Adrenal gland (tissue), 12 donors: ENCODE data around the gene COL1A2. TPM values are rescaled to one million over a fixed set of nuclear protein-coding genes. Genes with fewer than 3 reads are reported as not detected.

ENCODE experiments used
- DNase-seq, 7 donors: peaks; one replicate each; pipeline ENCODE4 v3.0.0-alpha.2; 2019 to 2020
- H3K27ac ChIP-seq, 5 donors: fragments of 200-600 bp; sonication (generic) in 4 of 5; 1 replicate in 3 of 5; 2 replicates in 2 of 5; pipeline versions ENCODE4 v1.5.1 to v1.8.0; 2016 to 2020; ENCODE audit warnings: mild to moderate bottlenecking in 1 of 5
- H3K27me3 ChIP-seq: fragments of 200-600 bp; 2 replicates; pipeline ENCODE4 v1.8.0; 2021
- H3K36me3 ChIP-seq, 2 donors: fragments of 200-600 bp; replicated peaks in 1 of 2; 1 replicate in 1 of 2; 2 replicates in 1 of 2; pipeline versions ENCODE4 v1.5.1 to v1.8.0; 2018 to 2022
- H3K4me1 ChIP-seq, 2 donors: fragments of 200-600 bp; replicated peaks in 1 of 2; 1 replicate in 1 of 2; 2 replicates in 1 of 2; pipeline versions ENCODE4 v1.5.1 to v1.8.0; 2018 to 2021
- H3K4me3 ChIP-seq, 4 donors: fragments of 200-600 bp; sonication (generic) in 3 of 4; one replicate each; pipeline ENCODE4 v1.5.1; 2016 to 2018
- H3K9me3 ChIP-seq, 3 donors: fragments of 200-600 bp; sonication (generic) in 1 of 3; replicated peaks in 1 of 3; 1 replicate in 2 of 3; 2 replicates in 1 of 3; pipeline versions ENCODE4 v1.5.1 to v1.8.0; 2016 to 2021
- CTCF ChIP-seq, 6 experiments: fragments of 450-650 bp in 4 of 6; fragments of 200-600 bp in 2 of 6; sonication (generic) in 1 of 6; IDR thresholded peaks; 1 replicate in 5 of 6; 2 replicates in 1 of 6; pipeline versions ENCODE4 v1.5.1 to v1.8.0; 2016 to 2021; ENCODE audit warnings: antibody characterized with exemption in 6 of 6, mild to moderate bottlenecking in 2 of 6, moderate library complexity in 1 of 6
- POLR2A ChIP-seq, 2 donors: fragments of 450-650 bp; IDR thresholded peaks; one replicate each; pipeline ENCODE4 v1.6.1; 2017; ENCODE audit warnings: antibody characterized with exemption in 2 of 2, mild to moderate bottlenecking in 2 of 2, moderate library complexity in 1 of 2
- WGBS, 4 donors: extraction: QIAGEN DNeasy Blood & Tissue Kit in 2 of 4; methylation state at CpG; one replicate each; pipeline versions ENCODE4 v1.1.5 to v1.1.7; 2013 to 2017; 5-methylcytosine and 5-hydroxymethylcytosine counted together
- intact Hi-C, 2 donors: fragments of 100-400 bp; cut with DNase I; formaldehyde crosslinking; loops; one replicate each; pipeline versions ENCODE4 v1.14.1 to v1.15.0; 2022 to 2023
- polyA plus RNA-seq, 3 donors: library from polyadenylated mRNA; stranded (reverse); fragments of 200-250 nt in 2 of 3; fragments of 350-450 nt in 1 of 3; fragmentation: Illumina TruSeq in 1 of 3; extraction: RNeasy Lipid Tissue Mini Kit (QIAGEN cat#74804) in 1 of 3; gene quantifications; one replicate each; pipeline ENCODE4 v1.2.3, GENCODE V29; 2013 to 2014
- total RNA-seq, 9 donors: library from RNA; depleted of rRNA in 4 of 9; stranded (reverse); fragments of >200 nt in 4 of 9; fragments of 120-200 nt in 1 of 9; fragmentation: NEBNext Ultra II Directional in 1 of 9; extraction: Animal tissue kit (Norgen Biotek cat#: 25700) in 1 of 9; gene quantifications; one replicate each; pipeline versions ENCODE4 v1.1.0 to v1.2.4, GENCODE V29; 2013 to 2023
- donor health status: healthy with polysubstance abuse.
- donor health status: Bipolar disorder and iron deficiency.
- donor health status: DM: yes; HTN: yes; CAD: no.
- donor health status: DM: no; HTN: no; CAD: no.
- donor health status: DM: no; HTN: no; CAD: no.
- donor health status: DM: yes; HTN: yes; CAD: no.

Gene COL1A2
- total and polyA plus RNA-seq, 12 donors, result 74.6 to 475 (median 182) TPM

- Histone ChIP-seq H3K36me3 (no peaks in the 10 kb centered on the region), H3K27me3 (no peaks in the 10 kb centered on the region), H3K9me3 (no peaks in the 10 kb centered on the region), H3K4me1 (no peaks in the 10 kb centered on the region), H3K27ac (peak overlapping the region in 3 of 5 donors; percentile 15 to 71 (median 65)), H3K4me3 (no peak overlapping the region)
- TF ChIP-seq CTCF (IDR thresholded peaks at IDR 0.05) (no peak), POLR2A (IDR thresholded peaks at IDR 0.05) (no peak)
- intact Hi-C loops, result loop anchor here (2.0 to 10.0 kb wide), 2 partner anchors 15 to 59 kb away; no protein-coding TSS in a partner anchor
- peak in 6 of 7 donors; percentile 48 to 76 (median 60) for DNase-seq
- 20 to 29% (median 26%) methylated on average over 2 of the region's 2 CpGs for whole genome bisulfite sequencing, 4 donors
Observed at GRCh38 chr7:94374231-94374630, 20.5 kb upstream of the COL1A2 start.

GRCh38 chr7:94374721-94375566 lies 19.8 kb upstream of the COL1A2 start:
- WGBS, 4 donors, result 54 to 70% (median 60%) methylated on average over 5 of the region's 5 CpGs
- H3K4me3 ChIP-seq, result no peak overlapping the region
- H3K9me3 ChIP-seq, result no peaks in the 10 kb centered on the region
- peak overlapping the region in 3 of 5 donors; percentile 15 to 71 (median 65) for H3K27ac ChIP-seq
- DNase-seq, result peak in 4 of 7 donors; percentile 21 to 64 (median 42)
- no peaks in the 10 kb centered on the region for H3K27me3 ChIP-seq
- TF ChIP-seq CTCF (IDR thresholded peaks at IDR 0.05), result no peak
- TF ChIP-seq POLR2A (IDR thresholded peaks at IDR 0.05), result no peak
- no peaks in the 10 kb centered on the region for H3K4me1 ChIP-seq
- intact Hi-C loops, result loop anchor here (2.0 to 10.0 kb wide), 2 partner anchors 14 to 60 kb away; no protein-coding TSS in a partner anchor
- no peaks in the 10 kb centered on the region for H3K36me3 ChIP-seq

- H3K4me3 ChIP-seq, result no peak overlapping the region
Observed at GRCh38 chr7:94375691-94376090, 19.0 kb upstream of the COL1A2 start.

More at GRCh38 chr7:94375691-94376090, 19.0 kb upstream of the COL1A2 start:
- no peaks in the 10 kb centered on the region for H3K9me3 ChIP-seq
- no peaks in the 10 kb centered on the region for H3K27me3 ChIP-seq
- WGBS, 4 donors, result 55 to 79% (median 64%) methylated on average over 2 of the region's 2 CpGs
- DNase-seq, result no peak
- no peak for TF ChIP-seq CTCF (IDR thresholded peaks at IDR 0.05)
- TF ChIP-seq POLR2A (IDR thresholded peaks at IDR 0.05), result no peak
- H3K27ac ChIP-seq, result peak overlapping the region in 2 of 5 donors; percentile 65 to 71
- no peaks in the 10 kb centered on the region for H3K36me3 ChIP-seq
- intact Hi-C loops, result loop anchor here (2.0 to 10.0 kb wide), 2 partner anchors 13 to 61 kb away; no protein-coding TSS in a partner anchor
- H3K4me1 ChIP-seq, result no peaks in the 10 kb centered on the region
